H9 (cell line): Measurements from ENCODE around the gene ACER3. TPM values are rescaled to one million over a fixed set of nuclear protein-coding genes. Genes with fewer than 3 reads are reported as not detected.

ENCODE experiments used
- DNase-seq: peaks from one replicate; pipeline ENCODE4 v3.0.0-alpha.2; 2017
- H2AFZ ChIP-seq: one replicate; pipeline ENCODE4 v1.6.1; 2013; ENCODE audit warnings: mild to moderate bottlenecking, low read length, control low read depth, moderate library complexity
- H2AK5ac ChIP-seq: 2 replicates; pipeline ENCODE4 v1.6.1; 2013; ENCODE audit warnings: low read length, control low read depth, mixed read lengths; ENCODE audit not compliant: insufficient read length
- H2BK120ac ChIP-seq: one replicate; pipeline ENCODE4 v1.6.1; 2013; ENCODE audit warnings: low read depth, mild to moderate bottlenecking, low read length, control low read depth, inconsistent platforms; ENCODE audit not compliant: poor library complexity, severe bottlenecking
- H2BK12ac ChIP-seq: 2 replicates; pipeline ENCODE4 v1.6.1; 2013; ENCODE audit warnings: low read length, control low read depth, mixed read lengths, low read depth; ENCODE audit not compliant: insufficient read length
- H2BK15ac ChIP-seq: 2 replicates; pipeline ENCODE4 v1.6.1; 2013; ENCODE audit warnings: low read depth, low read length, control low read depth
- H2BK20ac ChIP-seq: one replicate; pipeline ENCODE4 v1.6.1; 2013; ENCODE audit warnings: low read depth, mild to moderate bottlenecking, low read length, control low read depth, inconsistent platforms; ENCODE audit not compliant: poor library complexity, severe bottlenecking
- H2BK5ac ChIP-seq: 2 replicates; pipeline ENCODE4 v1.6.1; 2013; ENCODE audit warnings: low read length, control low read depth, mixed read lengths; ENCODE audit not compliant: insufficient read length
- H3K14ac ChIP-seq: 2 replicates; pipeline ENCODE4 v1.6.1; 2013; ENCODE audit warnings: low read length, control low read depth; ENCODE audit not compliant: insufficient read depth
- H3K18ac ChIP-seq: 2 replicates; pipeline ENCODE4 v1.6.1; 2013; ENCODE audit warnings: low read depth, mild to moderate bottlenecking, mixed read lengths, low read length, control low read depth; ENCODE audit not compliant: insufficient read length
- H3K23ac ChIP-seq: 2 replicates; pipeline ENCODE4 v1.6.1; 2013; ENCODE audit warnings: low read length, control low read depth, mixed read lengths, low read depth; ENCODE audit not compliant: insufficient read length
- H3K23me2 ChIP-seq: 2 replicates; pipeline ENCODE4 v1.6.1; 2013; ENCODE audit warnings: low read depth, mild to moderate bottlenecking, mixed read lengths, low read length, control low read depth; ENCODE audit not compliant: insufficient read length, poor library complexity, severe bottlenecking
- H3K27ac ChIP-seq: 2 replicates; pipeline ENCODE4 v1.5.1; 2013; ENCODE audit warnings: low read length, control low read depth, mixed read lengths, low read depth; ENCODE audit not compliant: insufficient read length
- H3K27me3 ChIP-seq: 2 replicates; pipeline ENCODE4 v1.6.1; 2013; ENCODE audit warnings: low read length, control low read depth, inconsistent platforms; ENCODE audit not compliant: insufficient read depth
- H3K4ac ChIP-seq: 2 replicates; pipeline ENCODE4 v1.6.1; 2013; ENCODE audit warnings: low read depth, mild to moderate bottlenecking, control low read depth, inconsistent platforms, low read length, moderate library complexity
- H3K4me1 ChIP-seq: 2 replicates; pipeline ENCODE4 v1.6.1; 2013; ENCODE audit warnings: low read length, control low read depth, inconsistent platforms; ENCODE audit not compliant: insufficient read depth
- H3K4me2 ChIP-seq: 2 replicates; pipeline ENCODE4 v1.6.1; 2013; ENCODE audit warnings: low read length, control low read depth, mixed read lengths; ENCODE audit not compliant: insufficient read length, insufficient read depth
- H3K56ac ChIP-seq: 2 replicates; pipeline ENCODE4 v1.6.1; 2013; ENCODE audit warnings: low read depth, mild to moderate bottlenecking, mixed read lengths, low read length, control low read depth; ENCODE audit not compliant: insufficient read length
- H3K79me1 ChIP-seq: 2 replicates; pipeline ENCODE4 v1.6.1; 2013; ENCODE audit warnings: low read depth, mild to moderate bottlenecking, moderate library complexity, low read length, control low read depth, inconsistent platforms; ENCODE audit not compliant: insufficient read depth, poor library complexity, severe bottlenecking
- H3K79me2 ChIP-seq: 2 replicates; pipeline ENCODE4 v1.6.1; 2013; ENCODE audit warnings: low read length, control low read depth, inconsistent platforms; ENCODE audit not compliant: insufficient read depth
- H3K9ac ChIP-seq: 2 replicates; pipeline ENCODE4 v1.6.1; 2013; ENCODE audit warnings: low read length, control low read depth, mixed read lengths; ENCODE audit not compliant: insufficient read length; ENCODE audit errors: extremely low read depth
- H3K9me3 ChIP-seq: one replicate; pipeline ENCODE4 v1.6.1; 2013; ENCODE audit warnings: low read depth, low read length, inconsistent platforms; ENCODE audit not compliant: control insufficient read depth
- H3T11ph ChIP-seq: one replicate; pipeline ENCODE4 v1.6.1; 2013; ENCODE audit warnings: mild to moderate bottlenecking, low read length, control low read depth, inconsistent platforms
- H4K20me1 ChIP-seq: one replicate; pipeline ENCODE4 v1.6.1; 2013; ENCODE audit not compliant: control insufficient read depth, insufficient read length, insufficient read depth
- H4K5ac ChIP-seq: 2 replicates; pipeline ENCODE4 v1.6.1; 2013; ENCODE audit warnings: low read depth, mild to moderate bottlenecking, mixed read lengths, low read length, control low read depth; ENCODE audit not compliant: insufficient read length
- H4K8ac ChIP-seq: replicated peaks from 2 replicates; pipeline ENCODE4 v1.6.1; 2013; ENCODE audit warnings: low read length, control low read depth, mixed read lengths, low read depth; ENCODE audit not compliant: insufficient read length
- H4K91ac ChIP-seq: 2 replicates; pipeline ENCODE4 v1.6.1; 2013; ENCODE audit warnings: low read depth, mild to moderate bottlenecking, moderate library complexity, mixed read lengths, low read length, control low read depth; ENCODE audit not compliant: insufficient read length
- H3K27ac Mint-ChIP-seq, 3 experiments: 2 replicates in 2 of 3; 3 replicates in 1 of 3; pipeline ENCODE4 v1.8.0; 2020 to 2021; ENCODE audit warnings: mixed read lengths in 3 of 3, mild to moderate bottlenecking in 1 of 3, moderate library complexity in 1 of 3
- H3K27me3 Mint-ChIP-seq: 2 replicates; pipeline ENCODE4 v1.8.0; 2021; ENCODE audit warnings: low read depth, mild to moderate bottlenecking, moderate library complexity, mixed read lengths
- H3K36me3 Mint-ChIP-seq, 3 experiments: 2 replicates in 2 of 3; 3 replicates in 1 of 3; pipeline ENCODE4 v1.8.0; 2020 to 2021; ENCODE audit warnings: low read depth in 3 of 3, mixed read lengths in 3 of 3; ENCODE audit not compliant: insufficient read depth in 1 of 3
- H3K4me1 Mint-ChIP-seq, 2 experiments: 2 replicates each; pipeline ENCODE4 v1.8.0; 2020; ENCODE audit warnings: mixed read lengths in 2 of 2
- H3K4me3 Mint-ChIP-seq, 2 experiments: 2 replicates in 1 of 2; 3 replicates in 1 of 2; pipeline ENCODE4 v1.8.0; 2020 to 2021; ENCODE audit warnings: mild to moderate bottlenecking in 2 of 2, mixed read lengths in 2 of 2, moderate library complexity in 1 of 2
- H3K9me3 Mint-ChIP-seq, 2 experiments: 2 replicates in 1 of 2; 3 replicates in 1 of 2; pipeline ENCODE4 v1.8.0; 2020; ENCODE audit warnings: mild to moderate bottlenecking in 2 of 2, mixed read lengths in 2 of 2, moderate library complexity in 1 of 2
- CTCF ChIP-seq: fragments of 200-600 bp; sonication (generic); conservative IDR thresholded peaks from 3 replicates; pipeline ENCODE4 v1.8.0; 2021; ENCODE audit warnings: antibody characterized with exemption, mild to moderate bottlenecking
- WGBS: extraction: QIAGEN DNeasy Blood & Tissue Kit; methylation state at CpG from one replicate; pipeline ENCODE4 v1.1.7; 2013; ENCODE audit warnings: missing lambda C conversion rate, low lambda C conversion rate, mixed read lengths; ENCODE audit not compliant: insufficient read length; ENCODE audit errors: extremely low coverage; 5-methylcytosine and 5-hydroxymethylcytosine counted together
- total RNA-seq: library from RNA; stranded (reverse); gene quantifications from 2 replicates; pipeline ENCODE4 v1.2.1, GENCODE V29; 2021

The ACER3 gene
- total RNA-seq, 1 experiment from 2014 or later: 14.7 TPM

GRCh38 chr11:76811259-76811658 is 49.5 kb upstream of the ACER3 start:
- no peak overlapping the region for H2BK20ac ChIP-seq
- no peak overlapping the region for H3K9ac ChIP-seq
- Mint-ChIP-seq H3K4me3 (no peak overlapping the region), H3K36me3 (peaks cover 20 to 32% (median 24%) of the 10 kb centered on the region in 3 experiments), H3K27ac (no peak overlapping the region), H3K4me1 (peaks cover 15 to 17% of the 10 kb centered on the region in 2 experiments), H3K9me3 (peaks cover 32 to 44% of the 10 kb centered on the region in 2 experiments), H3K27me3 (peaks cover 5% of the 10 kb centered on the region)
- no peak overlapping the region for H2BK12ac ChIP-seq
- H2AK5ac ChIP-seq: no peak overlapping the region
- no peak overlapping the region for H2AFZ ChIP-seq
- no peak overlapping the region for H3K4ac ChIP-seq
- H3K4me2 ChIP-seq: no peak overlapping the region
- WGBS: no CpG with 5 or more reads among the region's 4 CpGs
- no peak overlapping the region for H3K27ac ChIP-seq
- no peaks in the 10 kb centered on the region for H3K4me1 ChIP-seq
- DNase-seq: no peak
- H3K27me3 ChIP-seq: no peaks in the 10 kb centered on the region
- H3K79me2 ChIP-seq: no peaks in the 10 kb centered on the region
- no peaks in the 10 kb centered on the region for H3K79me1 ChIP-seq
- no peak overlapping the region for H2BK120ac ChIP-seq
- no peaks in the 10 kb centered on the region for H3K23me2 ChIP-seq
- no peak for TF ChIP-seq CTCF
- H4K20me1 ChIP-seq: no peaks in the 10 kb centered on the region
- no peak overlapping the region for H3K14ac ChIP-seq
- no peak overlapping the region for H3T11ph ChIP-seq
- H4K8ac ChIP-seq: no peak overlapping the region
- H2BK15ac ChIP-seq: no peak overlapping the region
- H3K23ac ChIP-seq: no peak overlapping the region
- H2BK5ac ChIP-seq: no peak overlapping the region
- H3K56ac ChIP-seq: no peak overlapping the region
- peaks cover 7% of the 10 kb centered on the region for H3K9me3 ChIP-seq
- no peak overlapping the region for H4K91ac ChIP-seq
- no peak overlapping the region for H4K5ac ChIP-seq
- no peak overlapping the region for H3K18ac ChIP-seq
